GM12865 (cell line): Measurements from ENCODE around the gene PDGFRA.
A peak's percentile ranks its signal among the peaks of the same experiment; 100 is the strongest.

Experiments used
- DNase-seq: peaks from one replicate; pipeline ENCODE4 v3.0.0; 2010; ENCODE audit warnings: low read depth
- H3K4me3 ChIP-seq: 2 replicates; pipeline ENCODE4 v1.5.1; 2011; ENCODE audit warnings: mild to moderate bottlenecking, low read depth, low read length, control low read depth
- CTCF ChIP-seq: IDR thresholded peaks from 2 replicates; pipeline ENCODE4 v1.5.1; 2011; ENCODE audit warnings: low read length, control low read depth, low read depth, inconsistent platforms; ENCODE audit not compliant: insufficient read depth; ENCODE audit errors: missing control alignments

The PDGFRA gene

DNA sequence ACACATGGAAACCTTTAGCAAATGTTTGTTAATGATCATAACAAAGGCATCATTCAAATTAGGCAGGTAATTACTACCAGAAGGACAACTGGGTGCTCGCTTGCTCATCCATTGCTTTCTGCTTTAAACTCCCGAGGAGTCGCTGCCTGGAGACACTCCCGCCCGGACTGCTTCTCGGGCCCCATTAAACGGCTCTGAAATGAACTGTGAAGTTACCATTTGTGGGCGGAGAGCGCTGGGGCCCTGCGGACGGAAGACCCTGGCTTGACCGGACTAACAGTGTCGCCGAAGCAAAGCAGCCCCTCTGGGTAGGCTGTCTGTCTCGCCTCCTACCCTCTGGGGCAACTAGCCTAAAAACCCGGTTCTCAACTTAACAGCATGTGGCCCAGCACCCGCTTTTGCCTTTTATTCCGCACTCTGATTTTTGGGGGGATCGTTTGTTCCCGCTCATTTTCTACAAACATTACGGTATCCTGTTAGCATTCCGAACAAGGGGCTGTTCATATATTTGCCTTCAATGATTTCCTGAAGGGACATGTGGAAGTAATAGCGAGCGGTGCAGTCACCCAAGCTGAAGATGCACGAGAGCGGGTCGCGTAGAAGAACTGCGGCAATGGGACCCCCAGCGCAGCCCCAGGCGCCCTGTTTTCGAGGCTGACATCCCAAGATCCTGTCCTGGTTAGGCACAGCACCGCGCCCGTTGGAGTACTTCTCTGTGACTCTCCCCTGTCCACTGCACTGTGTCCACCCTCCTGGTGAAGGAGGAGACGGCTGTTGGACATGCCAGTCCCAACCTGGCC lies 1.6 kb upstream of the PDGFRA start:
- peak overlapping the region; percentile 39 for H3K4me3 ChIP-seq
- DNase-seq: no peak
- TF ChIP-seq CTCF: no peak

DNA sequence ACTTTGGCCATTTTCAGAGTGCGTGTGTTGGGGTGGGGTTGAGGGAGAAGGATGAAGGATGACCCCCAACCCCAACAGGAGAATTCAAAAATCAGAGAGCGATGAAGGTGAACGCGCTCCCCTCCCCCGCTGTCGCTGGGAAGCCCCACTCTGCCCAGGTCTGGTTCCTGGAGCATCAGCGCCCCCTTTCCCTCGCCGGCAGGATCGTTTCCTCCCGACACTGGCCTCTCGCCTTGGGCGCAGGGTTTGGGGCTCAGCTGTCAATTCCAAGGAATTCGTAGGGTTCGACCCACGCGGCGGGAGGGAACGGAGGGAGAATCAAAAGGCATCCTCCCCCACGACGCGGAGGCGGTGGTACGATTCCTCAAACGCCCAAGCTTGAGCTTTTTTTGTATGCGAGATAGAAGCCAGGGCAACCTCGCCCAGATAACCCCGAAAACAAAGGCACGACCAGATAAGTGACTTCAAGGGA lies 1.0 kb upstream of the PDGFRA start:
- peak; percentile 54 for DNase-seq
- peak overlapping the region; percentile 39 for H3K4me3 ChIP-seq
- peak; percentile 75 for TF ChIP-seq CTCF

GRCh38 chr4:54228546-54228945 lies 547 bp upstream of the PDGFRA start:
- no peak for TF ChIP-seq CTCF
- no peak overlapping the region for H3K4me3 ChIP-seq
- DNase-seq: no peak

DNA sequence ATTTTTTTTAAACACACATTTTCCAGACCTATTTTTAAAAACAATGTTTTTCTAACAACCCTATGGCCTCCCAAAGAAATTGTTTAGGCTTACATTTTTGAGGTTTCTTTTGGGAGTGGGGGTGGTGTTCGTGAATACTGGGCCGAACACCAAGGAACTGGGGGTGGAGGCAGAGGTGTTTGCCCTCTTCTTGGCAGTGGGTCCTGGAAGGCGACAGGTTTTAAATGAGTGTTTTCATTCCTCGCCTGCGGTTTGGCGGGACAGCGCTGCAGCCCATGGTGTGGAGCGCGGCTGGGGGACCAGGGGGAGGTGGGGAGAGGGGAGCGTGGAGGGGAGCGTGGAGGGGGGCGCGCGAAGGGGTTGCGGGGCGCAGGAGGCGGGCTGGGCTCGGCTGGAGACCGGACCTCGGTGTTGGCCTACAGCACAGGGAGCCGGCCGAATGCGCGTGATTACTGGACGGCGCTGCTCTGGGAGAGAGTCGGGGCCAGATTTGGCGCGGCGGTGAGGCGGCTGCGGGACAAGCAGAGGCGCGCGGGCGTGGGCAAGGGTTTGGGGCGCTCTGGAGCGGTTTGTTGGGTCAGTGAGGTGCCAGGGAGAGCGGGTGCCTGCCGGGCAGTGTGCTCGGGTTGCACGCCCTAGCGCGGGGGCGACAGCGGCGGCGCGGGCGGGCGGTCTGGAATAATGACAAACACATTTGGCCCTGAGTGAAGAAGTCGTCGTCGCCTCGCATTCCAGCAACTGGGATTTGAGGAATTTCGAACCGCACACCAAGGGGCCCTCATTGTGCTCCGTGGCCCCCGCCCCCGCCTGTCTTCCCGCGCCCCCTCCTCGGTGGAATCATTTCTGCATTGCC lies 764 bp downstream of the PDGFRA start:
- no peak for TF ChIP-seq CTCF
- H3K4me3 ChIP-seq: no peak overlapping the region
- DNase-seq: no peak

- TF ChIP-seq CTCF: no peak
- no peak overlapping the region for H3K4me3 ChIP-seq
- DNase-seq: no peak
Measured at GRCh38 chr4:54230484-54231418, 1.7 kb downstream of the PDGFRA start.

- no peak for TF ChIP-seq CTCF
- DNase-seq: no peak
- H3K4me3 ChIP-seq: no peak overlapping the region
Measured at GRCh38 chr4:54231419-54231767, 2.3 kb downstream of the PDGFRA start.
